Kidney capillary endothelial cell (primary cell): ENCODE results near the gene PHF21A.

ENCODE experiments used
- DNase-seq: peaks from one replicate; pipeline ENCODE4 v3.0.0-alpha.2; 2018; ENCODE audit warnings: low spot score

PHF21A gene

GRCh38 chr11:45884596-45885185 is 236.6 kb downstream of the PHF21A start:
- DNase-seq = no peak
